Suprapubic skin (tissue), 4 donors: ENCODE data around the gene LTV1.

Experiments used
- POLR2A ChIP-seq, 2 donors: fragments of 450-650 bp; IDR thresholded peaks; one replicate each; pipeline ENCODE4 v1.6.1; 2017; ENCODE audit warnings: antibody characterized with exemption in 2 of 2, mild to moderate bottlenecking in 2 of 2, moderate library complexity in 2 of 2
- POLR2AphosphoS5 ChIP-seq, 3 donors: sonication (generic); formaldehyde crosslinking; IDR thresholded peaks; one replicate each; pipeline ENCODE4 v1.6.1; 2017; ENCODE audit warnings: antibody characterized with exemption in 3 of 3
- TF ChIP-seq, protein P1 (sequence below), 2 donors: fragments of 200-600 bp in 1 of 2; fragments of 450-650 bp in 1 of 2; sonication (generic) in 1 of 2; IDR thresholded peaks; one replicate each; pipeline ENCODE4 v1.5.1; 2016 to 2019; ENCODE audit warnings: antibody characterized with exemption in 2 of 2, mild to moderate bottlenecking in 1 of 2, moderate library complexity in 1 of 2

GRCh38 chr6:143900358-143900757 is 57.2 kb downstream of the LTV1 start:
- TF ChIP-seq POLR2A (IDR thresholded peaks at IDR 0.05) (no peak), POLR2AphosphoS5 (IDR thresholded peaks at IDR 0.05) (no peak)
- TF ChIP-seq, protein P1, sequence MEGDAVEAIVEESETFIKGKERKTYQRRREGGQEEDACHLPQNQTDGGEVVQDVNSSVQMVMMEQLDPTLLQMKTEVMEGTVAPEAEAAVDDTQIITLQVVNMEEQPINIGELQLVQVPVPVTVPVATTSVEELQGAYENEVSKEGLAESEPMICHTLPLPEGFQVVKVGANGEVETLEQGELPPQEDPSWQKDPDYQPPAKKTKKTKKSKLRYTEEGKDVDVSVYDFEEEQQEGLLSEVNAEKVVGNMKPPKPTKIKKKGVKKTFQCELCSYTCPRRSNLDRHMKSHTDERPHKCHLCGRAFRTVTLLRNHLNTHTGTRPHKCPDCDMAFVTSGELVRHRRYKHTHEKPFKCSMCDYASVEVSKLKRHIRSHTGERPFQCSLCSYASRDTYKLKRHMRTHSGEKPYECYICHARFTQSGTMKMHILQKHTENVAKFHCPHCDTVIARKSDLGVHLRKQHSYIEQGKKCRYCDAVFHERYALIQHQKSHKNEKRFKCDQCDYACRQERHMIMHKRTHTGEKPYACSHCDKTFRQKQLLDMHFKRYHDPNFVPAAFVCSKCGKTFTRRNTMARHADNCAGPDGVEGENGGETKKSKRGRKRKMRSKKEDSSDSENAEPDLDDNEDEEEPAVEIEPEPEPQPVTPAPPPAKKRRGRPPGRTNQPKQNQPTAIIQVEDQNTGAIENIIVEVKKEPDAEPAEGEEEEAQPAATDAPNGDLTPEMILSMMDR (IDR thresholded peaks at IDR 0.05) = no peak
